Germinal center (tissue), 1 donor: ENCODE results near the gene OGFOD3.
A peak's percentile ranks its signal among the peaks of the same experiment; 100 is the strongest.
"Not testable (repeated sequence)": the region's sequence is repeated elsewhere in the genome, so short reads cannot be mapped to it uniquely, and the experiment has no call there.

Experiments used
- DNase-seq: peaks from one replicate; pipeline ENCODE4 v3.0.0; 2012; ENCODE audit warnings: mixed read lengths, low spot score

The OGFOD3 gene, protein sequence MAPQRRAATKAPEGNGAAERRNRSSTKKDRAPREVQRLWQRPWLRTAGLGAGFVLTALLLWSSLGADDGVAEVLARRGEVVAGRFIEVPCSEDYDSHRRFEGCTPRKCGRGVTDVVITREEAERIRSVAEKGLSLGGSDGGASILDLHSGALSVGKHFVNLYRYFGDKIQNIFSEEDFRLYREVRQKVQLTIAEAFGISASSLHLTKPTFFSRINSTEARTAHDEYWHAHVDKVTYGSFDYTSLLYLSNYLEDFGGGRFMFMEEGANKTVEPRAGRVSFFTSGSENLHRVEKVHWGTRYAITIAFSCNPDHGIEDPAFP

DNA sequence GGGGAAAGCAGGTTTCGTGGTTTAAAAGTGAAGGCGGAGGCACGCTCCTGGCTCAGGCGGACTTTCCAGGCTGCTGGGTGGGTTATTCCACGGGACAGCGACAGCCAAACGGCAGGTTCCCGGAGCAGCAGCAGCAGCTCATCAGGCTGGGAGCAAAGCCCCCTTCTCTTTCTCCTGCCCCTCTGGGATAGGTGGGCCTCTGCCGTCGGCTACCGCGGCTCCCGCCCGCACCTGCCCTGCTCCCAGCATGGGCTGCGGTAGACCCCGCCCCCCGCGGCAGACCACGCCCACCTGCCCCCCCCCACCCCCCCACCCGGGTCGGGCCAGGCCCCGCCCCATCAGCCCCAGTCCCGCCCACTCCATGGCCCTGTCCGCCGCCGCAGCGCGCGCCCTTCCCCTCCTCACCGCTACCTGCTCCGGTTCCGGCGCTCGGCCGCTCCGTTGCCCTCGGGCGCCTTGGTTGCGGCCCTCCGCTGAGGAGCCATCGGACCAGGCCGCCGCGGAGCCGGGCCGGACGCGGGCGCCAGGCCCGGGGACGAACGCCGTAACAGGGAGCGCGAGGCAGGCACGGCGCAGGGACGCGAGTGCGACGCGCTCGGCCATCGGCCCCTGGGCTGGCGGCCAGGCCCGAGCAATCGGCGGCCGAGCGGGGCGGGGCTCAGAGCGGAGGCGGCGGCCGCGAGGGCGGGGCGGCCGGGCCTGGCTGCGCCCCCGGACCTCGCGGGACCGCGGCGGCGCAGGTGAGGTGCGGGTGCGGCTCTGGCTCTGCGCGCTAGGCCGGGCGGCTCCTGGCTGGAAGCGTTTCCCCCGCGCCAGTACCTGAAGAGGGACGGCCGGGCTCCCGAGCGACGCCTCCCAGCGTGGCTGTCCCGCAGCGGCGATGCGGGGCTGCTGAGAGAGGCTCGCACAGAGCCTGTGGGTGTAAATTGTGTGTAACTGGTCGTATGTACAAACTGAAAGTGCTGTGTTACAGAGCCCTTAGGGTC, at the start of gene OGFOD3, which contains the start of gene HEXD:
OGFOD3 (minus strand) TSS at position 586 of the 986 bp plus-strand sequence; CDS start at position 485, 101 bp downstream.
HEXD (plus strand) TSS at position 347 of the 986 bp plus-strand sequence. CDS start 1,453 bp downstream, outside the sequence.
- DNase-seq = peak; percentile 100

DNA sequence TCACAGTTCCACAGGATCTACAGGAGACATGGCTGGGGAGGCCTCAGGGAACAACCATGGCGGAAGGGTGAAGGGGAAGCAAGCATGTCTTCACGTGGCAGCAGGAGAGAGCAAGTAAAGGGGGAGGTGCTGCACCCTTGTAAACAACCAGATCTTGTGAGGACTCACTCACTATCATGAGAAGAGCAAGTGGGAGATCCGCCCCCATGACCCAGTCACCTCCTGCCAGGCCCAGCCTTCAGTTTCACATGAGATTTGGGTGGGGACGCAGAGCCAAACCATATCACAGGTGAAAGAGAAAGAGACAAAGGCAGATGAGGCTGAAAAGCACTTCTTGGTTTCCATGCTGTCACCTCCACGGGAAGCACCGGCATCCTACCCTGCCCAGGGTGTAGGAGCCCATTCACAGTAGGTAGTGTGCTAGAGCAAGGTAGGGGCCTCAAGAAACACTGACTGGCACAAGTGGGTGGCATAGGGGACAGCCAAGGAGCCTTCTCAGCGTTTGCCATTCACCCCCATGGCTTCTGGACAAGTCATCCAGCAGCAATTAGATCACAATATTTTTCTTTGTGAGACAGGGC, 46.7 kb upstream of the OGFOD3 start:
- DNase-seq = no peak

DNA sequence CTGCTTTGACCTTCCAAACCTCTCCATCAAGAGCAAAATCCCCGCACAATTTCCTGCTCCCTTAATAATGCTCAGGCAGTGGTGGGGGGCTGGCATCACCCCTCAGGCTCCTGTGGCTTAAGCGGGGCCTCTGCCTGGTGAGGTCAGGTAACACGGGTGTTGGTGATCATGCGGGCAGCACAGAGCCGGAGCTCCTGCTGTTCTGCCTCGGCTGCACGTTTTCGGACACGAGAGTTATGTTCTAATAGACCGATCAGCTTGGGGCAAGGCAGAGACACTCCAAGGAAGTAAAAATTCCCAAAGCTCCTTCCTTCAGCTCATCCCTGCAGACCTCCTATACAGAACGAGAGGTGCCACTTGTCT, 46.2 kb upstream of the OGFOD3 start:
- no peak for DNase-seq

DNA sequence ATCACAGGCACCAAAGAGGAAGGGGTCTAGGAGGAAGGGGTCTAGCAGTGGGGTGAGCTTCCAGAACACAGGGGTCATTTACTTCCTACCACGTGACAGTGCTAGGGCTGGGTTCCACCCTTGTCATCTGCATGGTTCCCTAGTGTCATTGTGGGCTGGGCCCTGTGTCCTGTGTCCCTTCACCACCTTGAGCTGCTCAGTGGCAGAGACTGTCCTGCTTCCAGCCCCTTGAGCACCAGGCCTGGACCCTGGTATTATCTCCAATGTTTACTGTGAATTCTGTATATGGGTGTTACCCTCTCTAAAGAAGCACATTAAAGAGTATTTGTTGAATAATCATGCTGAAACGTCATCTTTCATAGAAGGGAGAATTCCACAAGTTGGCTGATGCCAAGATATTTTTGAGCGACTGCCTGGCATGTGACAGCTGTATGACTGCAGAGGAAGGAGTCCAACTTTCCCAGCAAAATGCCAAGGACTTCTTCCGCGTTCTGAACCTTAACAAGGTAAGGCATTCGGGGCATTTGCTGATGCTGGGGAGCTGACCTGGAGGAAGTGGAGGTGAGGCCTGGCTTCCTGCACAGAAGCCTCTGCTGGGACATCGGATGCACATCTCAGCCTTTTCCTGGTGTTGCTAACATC, 45.7 kb upstream of the OGFOD3 start:
- no peak for DNase-seq

DNA sequence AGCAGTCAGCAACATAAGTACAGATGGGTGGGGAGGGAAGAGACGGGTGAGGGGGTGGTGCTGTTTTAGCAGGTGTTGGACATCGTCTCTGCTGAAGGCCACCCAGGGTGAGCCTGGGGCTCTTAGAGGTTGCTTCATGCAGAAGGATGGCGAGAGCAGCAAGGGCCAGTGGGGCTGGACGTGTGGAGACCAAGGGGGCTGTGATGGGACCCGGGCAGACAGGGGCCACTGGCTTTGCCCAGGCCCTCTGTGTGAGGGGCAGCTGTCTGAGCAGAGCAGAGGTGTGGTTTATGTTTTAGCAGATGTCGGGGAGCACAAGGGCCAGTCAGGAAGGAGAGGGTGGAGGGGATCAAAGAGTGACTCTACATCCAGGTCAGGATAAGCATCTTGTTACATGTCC, 45.0 kb upstream of the OGFOD3 start:
- DNase-seq = no peak

DNA sequence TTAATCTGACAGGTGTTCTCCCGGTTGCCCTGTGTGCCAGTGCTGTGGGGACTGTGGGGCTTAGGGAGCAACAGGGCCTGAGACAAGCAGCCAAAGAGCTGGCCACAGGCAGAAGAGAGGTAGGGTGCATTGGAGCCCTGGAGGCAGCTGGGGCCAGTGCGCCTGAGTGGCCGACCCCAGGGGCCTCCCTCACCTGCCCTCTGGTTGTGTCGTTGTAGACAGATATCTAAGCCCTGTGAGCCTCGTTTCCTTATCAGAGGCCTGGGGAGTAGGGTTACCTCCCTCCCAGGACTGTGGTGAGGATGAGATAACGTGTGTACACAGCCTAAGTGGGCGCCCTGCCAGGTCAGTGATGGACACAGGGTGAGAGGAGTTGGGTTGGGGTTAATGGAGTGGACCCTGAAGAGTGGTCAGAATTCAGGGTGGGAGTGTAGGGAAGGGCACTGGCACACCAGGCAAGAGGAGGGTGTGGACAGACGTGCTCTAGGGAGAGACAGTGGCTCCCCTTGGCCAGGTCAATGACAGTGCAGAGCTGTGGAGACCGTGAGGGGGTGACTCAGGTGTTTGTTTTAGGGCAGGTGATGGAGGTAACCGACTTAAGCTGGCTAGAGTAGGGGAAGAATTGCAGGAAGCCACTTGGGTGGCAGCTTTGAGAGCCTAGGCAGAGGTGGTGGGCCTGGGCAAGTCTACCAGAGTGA, 43.6 kb upstream of the OGFOD3 start:
- DNase-seq = no peak

DNA sequence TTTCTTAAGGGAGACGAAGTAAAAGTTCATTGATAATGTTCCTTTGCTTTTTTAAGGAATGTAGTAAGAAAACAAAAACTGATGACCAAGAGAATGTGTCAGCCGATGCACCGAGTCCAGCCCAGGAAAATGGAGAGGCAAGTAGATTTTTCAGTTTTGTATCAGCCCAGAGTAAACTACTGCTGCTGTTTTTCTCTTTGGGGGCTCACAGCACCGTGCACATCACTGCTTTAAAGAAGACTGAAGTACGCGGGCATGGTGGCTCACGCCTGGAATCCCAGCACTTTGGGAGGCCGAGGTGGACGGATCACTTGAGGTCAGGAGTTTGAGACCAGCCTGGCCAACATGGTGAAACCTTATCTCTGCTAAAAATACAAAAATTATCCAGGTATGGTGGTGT, 41.5 kb upstream of the OGFOD3 start:
- not testable (repeated sequence) for DNase-seq

DNA sequence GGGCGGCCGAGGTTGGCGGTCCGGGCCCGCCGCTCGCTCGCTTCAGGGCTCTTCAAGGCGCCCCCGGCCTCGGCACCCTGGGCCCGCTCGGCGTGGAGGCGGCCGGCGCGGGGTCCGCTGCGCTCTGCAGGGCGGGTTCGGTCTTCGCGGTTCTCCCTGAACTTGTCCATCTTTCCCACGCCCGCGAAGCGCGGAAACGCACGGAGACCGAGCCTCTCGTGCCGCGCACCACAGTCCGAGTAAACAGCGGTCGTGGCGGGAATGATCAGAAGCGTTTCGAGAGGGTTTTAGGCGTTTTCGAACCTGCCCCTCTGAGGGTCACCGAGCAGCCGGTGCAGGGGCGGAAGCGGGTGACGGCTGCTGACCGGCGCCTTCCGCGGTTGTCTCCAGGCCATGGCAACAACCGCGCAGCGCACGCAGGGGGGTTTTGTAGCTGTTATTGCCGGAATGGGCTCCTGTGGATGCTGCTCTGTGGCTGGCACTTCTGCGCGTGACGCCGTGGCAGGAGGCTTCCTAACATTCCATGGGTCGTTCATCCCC, 40.6 kb upstream of the OGFOD3 start:
- no peak for DNase-seq

DNA sequence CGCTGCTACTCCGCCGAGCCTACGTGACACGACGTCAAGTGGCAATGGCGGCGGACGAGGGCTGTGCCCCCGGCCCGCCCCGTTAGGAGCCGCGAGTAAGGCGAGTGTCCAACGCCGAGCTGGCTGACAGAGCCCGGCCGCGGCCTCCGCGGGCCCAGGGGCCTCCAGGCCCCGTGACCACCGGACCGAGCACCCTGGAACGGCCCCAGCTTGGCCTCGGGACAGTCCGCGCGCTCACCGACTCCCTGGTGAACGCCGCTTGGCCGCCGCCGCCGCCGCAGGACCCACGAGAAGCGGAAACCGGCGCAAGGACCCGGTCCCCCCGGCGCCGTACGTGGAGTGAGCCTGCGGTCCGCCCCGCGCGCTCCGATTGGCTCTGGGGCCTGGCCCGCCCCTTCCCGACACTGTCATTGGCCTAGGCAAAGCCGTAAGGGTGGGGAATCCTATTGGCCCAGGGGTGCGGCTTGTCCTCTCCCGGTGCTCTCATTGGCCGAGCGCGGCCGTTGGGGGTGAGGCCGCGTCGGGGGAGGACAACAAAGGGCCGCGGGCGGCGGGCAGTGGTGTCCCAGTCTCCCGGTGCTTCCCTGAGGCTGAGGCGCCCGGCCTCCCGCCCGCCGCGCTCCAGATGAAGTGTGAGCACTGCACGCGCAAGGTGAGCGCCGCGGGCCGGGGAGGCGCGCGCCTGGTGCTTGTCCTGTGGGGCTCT, 39.9 kb upstream of the OGFOD3 start, which contains the start of gene NARF:
NARF (plus strand) TSS at position 563 of the 706 bp plus-strand sequence; CDS start at position 626, 63 bp downstream.
- DNase-seq = peak; percentile 99

DNA sequence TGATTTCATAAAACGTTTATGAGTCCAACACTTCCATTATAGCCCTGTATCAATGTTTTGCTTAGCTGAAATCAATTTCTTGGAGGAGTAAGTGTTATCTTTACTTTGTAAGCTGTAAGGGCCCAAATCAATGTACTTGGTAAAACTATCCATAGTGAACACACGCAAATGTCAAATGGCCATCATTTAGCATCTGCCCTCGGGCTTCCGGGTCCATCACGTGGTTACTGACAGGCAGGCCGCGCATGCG, 39.5 kb upstream of the OGFOD3 start:
- DNase-seq = peak; percentile 93

DNA sequence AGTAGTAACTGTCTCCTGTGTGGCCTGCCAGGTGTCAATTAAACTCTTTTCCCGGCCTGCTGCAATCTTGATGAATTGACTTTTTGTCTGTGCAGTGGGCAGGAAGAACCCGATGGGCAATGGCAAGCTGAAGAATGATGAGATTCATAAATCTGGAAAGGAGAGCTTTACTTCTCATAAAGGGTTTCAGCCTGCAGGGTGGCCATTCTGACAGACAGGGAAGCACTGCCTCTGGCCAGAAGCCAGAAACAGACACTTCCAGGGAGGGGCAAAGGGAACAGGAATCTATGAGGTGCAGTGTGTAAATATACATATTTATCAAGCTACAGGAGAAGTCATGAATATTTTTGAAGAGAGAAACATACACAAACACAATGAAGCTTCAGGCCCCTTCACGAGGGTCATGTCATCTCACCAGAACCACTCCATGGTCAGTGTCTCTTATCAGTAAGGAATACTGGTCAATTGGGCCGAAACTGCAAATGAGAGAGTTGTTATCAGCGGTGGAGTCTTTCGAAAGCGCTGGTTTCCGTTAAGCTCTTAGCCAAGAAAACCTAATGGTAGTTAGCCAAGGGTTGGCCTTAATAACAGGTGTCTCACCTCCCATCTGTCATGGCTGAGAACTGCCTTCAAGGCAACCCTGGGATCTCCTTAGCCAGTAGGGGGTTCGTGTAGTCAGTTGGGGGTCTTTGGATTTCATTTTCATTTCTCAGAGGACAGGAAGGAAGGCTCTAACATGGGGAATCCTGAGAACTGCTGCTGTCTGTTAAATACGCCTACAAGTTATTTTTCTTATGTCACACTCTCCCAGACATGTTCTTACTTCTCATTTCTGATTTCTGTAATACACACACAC, 38.9 kb upstream of the OGFOD3 start:
- no peak for DNase-seq

DNA sequence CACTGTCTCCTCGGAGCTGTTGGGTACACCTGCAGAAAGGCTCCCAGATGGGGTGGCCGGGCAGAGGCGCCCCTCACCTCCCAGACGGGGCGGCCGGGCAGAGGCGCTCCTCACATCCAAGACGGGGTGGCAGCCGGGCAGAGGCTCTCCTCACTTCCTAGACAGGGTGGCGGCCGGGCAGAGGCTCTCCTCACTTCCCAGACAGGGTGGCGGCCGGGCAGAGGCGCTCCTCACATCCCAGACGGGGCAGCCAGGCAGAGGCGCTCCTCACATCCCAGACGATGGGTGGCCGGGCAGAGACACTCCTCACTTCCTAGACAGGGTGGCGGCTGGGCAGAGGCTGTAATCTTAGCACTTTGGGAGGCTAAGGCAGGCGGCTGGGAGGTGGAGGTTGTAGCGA, 35.3 kb upstream of the OGFOD3 start:
- DNase-seq = not testable (repeated sequence)

DNA sequence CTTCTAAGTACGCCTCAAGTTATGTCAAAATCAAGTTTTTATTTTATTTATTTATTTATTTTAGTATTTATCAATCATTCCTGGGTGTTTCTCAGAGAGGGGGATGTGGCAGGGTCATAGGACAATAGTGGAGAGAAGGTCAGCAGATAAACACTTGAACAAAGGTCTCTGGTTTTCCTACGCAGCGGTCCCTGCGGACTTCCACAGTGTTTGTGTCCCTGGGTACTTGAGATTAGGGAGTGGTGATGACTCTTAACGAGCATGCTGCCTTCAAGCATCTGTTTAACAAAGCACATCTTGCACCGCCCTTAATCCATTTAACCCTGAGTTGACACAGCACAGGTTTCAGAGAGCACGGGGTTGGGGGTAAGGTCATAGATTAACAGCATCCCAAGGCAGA, 34.8 kb upstream of the OGFOD3 start:
- DNase-seq = not testable (repeated sequence)

DNA sequence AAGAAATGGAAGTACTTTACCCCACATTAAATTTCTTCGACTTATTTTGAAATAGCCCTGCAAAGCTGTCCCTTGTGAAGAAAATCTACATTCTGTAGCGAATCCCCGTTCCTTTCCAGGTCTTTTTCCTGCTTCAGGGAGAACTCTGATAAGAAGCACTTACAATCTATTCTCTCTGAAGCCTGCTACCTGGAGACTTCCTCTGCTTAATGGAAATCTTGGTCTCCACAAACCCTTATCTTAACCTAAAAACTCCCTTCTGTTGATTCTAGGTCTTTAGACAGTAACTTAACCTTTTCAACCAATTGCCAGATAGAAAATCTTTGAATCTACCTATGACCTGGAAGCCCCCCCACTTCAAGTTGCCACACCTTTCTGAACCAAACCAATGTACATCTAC, 33.8 kb upstream of the OGFOD3 start:
- no peak for DNase-seq

DNA sequence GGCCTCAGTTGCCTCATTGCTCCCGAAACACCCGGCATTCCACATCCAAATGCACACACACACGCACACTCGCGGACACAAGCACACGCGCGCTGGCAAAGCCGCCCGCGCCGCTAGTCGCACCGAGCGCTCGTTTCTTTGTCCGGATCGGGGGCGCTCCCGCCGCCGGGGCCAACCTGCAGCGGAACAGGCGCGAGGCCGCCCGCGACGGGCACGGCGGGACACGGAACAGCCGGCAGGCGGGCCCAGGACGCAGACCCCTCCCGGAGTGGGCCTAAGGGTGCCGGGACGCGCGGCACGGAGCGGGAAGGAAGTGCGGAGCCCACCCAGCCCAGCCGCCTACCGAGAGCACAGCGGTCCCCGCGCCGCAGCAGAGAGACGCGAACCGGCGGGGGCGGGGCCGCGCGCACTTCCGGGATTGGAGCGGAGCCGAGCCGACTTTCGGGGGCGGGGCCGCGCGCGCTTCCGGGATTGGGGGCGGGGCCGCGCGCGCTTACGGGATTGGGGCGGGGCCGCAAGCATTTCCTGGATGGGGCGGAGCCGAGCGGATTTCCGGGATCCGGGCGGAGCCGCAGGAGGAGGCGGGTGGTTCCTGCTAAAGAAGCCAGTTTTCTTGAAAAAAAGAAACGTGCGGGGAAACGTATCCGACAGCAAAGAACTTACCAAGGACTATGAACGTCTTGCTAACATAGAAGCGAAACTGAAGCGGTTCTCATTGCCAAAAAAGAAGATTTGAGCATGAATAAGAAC, 32.1 kb upstream of the OGFOD3 start, which contains the start of gene CYBC1:
CYBC1 (minus strand) TSS at position 396 of the 750 bp plus-strand sequence. CDS start 1,498 bp downstream, outside the sequence.
- peak; percentile 89 for DNase-seq

DNA sequence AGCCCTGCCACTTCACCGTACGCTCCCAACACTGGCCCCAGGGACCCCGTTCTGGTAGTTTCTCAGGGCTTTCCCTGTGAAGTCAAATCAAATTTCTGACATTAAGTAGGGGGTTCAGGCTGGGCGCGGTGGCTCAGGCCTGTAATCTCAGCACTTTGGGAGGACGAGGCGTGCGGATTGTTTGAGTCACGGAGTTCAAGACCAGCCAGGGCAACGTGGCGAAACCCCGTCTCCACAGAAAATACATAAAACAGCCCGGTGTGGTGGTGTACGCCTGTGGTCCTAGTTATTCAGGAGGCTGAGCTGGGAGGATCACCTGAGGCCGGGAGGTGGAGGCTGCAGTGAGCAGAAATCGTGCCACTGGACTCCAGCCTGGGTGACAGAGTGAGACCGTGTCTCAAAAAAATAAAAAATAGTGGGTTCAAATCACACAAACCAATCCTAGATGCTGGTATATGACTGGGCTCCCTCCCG, 31.5 kb upstream of the OGFOD3 start:
- DNase-seq = no peak

DNA sequence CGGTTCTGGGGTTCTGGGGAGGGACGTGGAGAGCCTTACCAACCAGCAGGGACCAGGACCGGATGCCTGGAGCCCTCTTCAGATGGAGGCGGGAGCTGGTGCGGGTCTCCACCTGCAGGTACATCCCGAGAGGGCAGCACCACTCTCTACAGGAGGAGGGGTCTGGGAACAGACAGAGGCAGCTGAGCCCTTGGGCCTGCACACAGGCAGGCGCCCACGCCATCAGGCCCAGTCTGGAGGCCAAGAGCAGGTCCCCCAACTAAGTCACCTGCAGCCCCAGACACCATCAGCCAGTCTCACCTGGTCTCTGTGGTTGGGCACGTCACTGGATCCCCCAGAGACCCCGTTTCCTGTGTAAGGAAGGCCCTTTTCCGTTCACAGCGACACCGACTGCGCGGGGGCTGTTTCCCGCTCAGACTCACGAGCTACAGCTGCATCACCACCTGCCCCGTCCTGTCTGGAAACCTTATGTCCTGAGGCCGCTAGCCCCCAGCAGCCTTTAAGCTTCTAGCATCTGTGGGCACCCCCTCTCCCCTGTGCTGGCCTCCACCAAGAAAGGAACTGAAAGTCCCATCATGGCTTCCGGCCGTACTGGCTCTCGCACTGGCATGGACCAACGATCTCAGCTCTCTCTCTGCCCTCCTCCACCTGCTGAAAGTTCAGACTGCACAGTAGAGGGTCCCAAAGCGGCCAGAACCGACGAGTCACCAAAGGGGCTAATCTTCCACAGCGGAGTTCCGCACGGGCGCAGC, 30.9 kb upstream of the OGFOD3 start:
- DNase-seq = peak; percentile 83

DNA sequence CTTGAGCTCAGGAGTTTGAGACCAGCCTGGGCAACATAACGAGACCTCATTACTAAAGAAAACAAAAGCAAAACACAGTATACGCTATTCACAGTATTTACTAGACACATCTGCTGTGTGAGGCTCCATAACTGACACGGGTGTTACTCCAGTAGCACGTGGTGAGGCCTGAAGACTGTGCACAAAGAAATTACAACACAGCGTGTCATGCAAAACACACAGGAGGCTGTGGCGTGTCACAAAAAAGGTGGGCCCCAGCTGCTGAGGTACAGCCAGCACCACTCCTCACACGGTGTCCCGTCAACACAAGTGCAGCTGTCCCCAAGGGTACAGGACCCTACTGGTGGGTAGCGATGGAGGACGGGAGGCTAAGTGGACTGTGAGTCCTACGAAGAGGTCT, 29.5 kb upstream of the OGFOD3 start:
- no peak for DNase-seq
